Mesendoderm (in vitro differentiated cells): ENCODE results near the gene NAP1L4.

Experiments
- DNase-seq: peaks from one replicate; pipeline ENCODE4 v3.0.0; 2013
- H2AK5ac ChIP-seq: 2 replicates; pipeline ENCODE4 v1.6.1; 2013; ENCODE audit warnings: low read length, inconsistent platforms
- H2BK120ac ChIP-seq: 2 replicates; pipeline ENCODE4 v1.6.1; 2013; ENCODE audit warnings: low read depth, mild to moderate bottlenecking, low read length, moderate library complexity, mixed read lengths
- H2BK15ac ChIP-seq: replicated peaks from 2 replicates; pipeline ENCODE4 v1.6.1; 2013; ENCODE audit warnings: low read depth, mild to moderate bottlenecking, moderate library complexity
- H2BK5ac ChIP-seq: 2 replicates; pipeline ENCODE4 v1.6.1; 2013; ENCODE audit warnings: low read length, inconsistent platforms
- H3K18ac ChIP-seq: 2 replicates; pipeline ENCODE4 v1.6.1; 2013; ENCODE audit warnings: mild to moderate bottlenecking, low read length, mixed read lengths
- H3K23ac ChIP-seq: one replicate; pipeline ENCODE4 v1.6.1; 2013; ENCODE audit warnings: low read length
- H3K27ac ChIP-seq: 2 replicates; pipeline ENCODE4 v1.5.1; 2013; ENCODE audit warnings: low read depth, mild to moderate bottlenecking, inconsistent platforms, low read length, moderate library complexity
- H3K27me3 ChIP-seq: 2 replicates; pipeline ENCODE4 v1.6.1; 2013; ENCODE audit warnings: low read length, control low read depth, mild to moderate bottlenecking, inconsistent platforms; ENCODE audit not compliant: insufficient read depth, poor library complexity
- H3K36me3 ChIP-seq: 2 replicates; pipeline ENCODE4 v1.6.1; 2013; ENCODE audit warnings: low read length, inconsistent platforms; ENCODE audit not compliant: control insufficient read depth, insufficient read depth
- H3K4ac ChIP-seq: one replicate; pipeline ENCODE4 v1.6.1; 2013; ENCODE audit warnings: low read depth, mild to moderate bottlenecking, low read length, moderate library complexity
- H3K4me1 ChIP-seq: 2 replicates; pipeline ENCODE4 v1.6.1; 2013; ENCODE audit warnings: low read depth, low read length, inconsistent platforms; ENCODE audit not compliant: control insufficient read depth
- H3K4me2 ChIP-seq: 2 replicates; pipeline ENCODE4 v1.6.1; 2013; ENCODE audit warnings: low read length
- H3K4me3 ChIP-seq: 2 replicates; pipeline ENCODE4 v1.5.1; 2013; ENCODE audit warnings: mild to moderate bottlenecking, low read length
- H3K56ac ChIP-seq: one replicate; pipeline ENCODE4 v1.6.1; 2013; ENCODE audit warnings: low read length
- H3K79me1 ChIP-seq: 2 replicates; pipeline ENCODE4 v1.6.1; 2013; ENCODE audit warnings: low read length, inconsistent platforms
- H3K79me2 ChIP-seq: 2 replicates; pipeline ENCODE4 v1.6.1; 2013; ENCODE audit warnings: mild to moderate bottlenecking, low read length; ENCODE audit not compliant: control insufficient read depth, insufficient read depth
- H3K9ac ChIP-seq: 2 replicates; pipeline ENCODE4 v1.6.1; 2013; ENCODE audit warnings: low read length, inconsistent platforms
- H4K5ac ChIP-seq: one replicate; pipeline ENCODE4 v1.6.1; 2013; ENCODE audit warnings: low read length
- H4K8ac ChIP-seq: one replicate; pipeline ENCODE4 v1.6.1; 2013; ENCODE audit warnings: low read depth, mild to moderate bottlenecking, control low read depth, low read length, moderate library complexity
- WGBS: extraction: QIAGEN DNeasy Blood & Tissue Kit; methylation state at CpG from one replicate; pipeline ENCODE4 v1.1.7; 2013; ENCODE audit warnings: low lambda C conversion rate, missing lambda C conversion rate; ENCODE audit not compliant: insufficient coverage; ENCODE audit errors: extremely low coverage; 5-methylcytosine and 5-hydroxymethylcytosine counted together

NAP1L4 gene

DNA sequence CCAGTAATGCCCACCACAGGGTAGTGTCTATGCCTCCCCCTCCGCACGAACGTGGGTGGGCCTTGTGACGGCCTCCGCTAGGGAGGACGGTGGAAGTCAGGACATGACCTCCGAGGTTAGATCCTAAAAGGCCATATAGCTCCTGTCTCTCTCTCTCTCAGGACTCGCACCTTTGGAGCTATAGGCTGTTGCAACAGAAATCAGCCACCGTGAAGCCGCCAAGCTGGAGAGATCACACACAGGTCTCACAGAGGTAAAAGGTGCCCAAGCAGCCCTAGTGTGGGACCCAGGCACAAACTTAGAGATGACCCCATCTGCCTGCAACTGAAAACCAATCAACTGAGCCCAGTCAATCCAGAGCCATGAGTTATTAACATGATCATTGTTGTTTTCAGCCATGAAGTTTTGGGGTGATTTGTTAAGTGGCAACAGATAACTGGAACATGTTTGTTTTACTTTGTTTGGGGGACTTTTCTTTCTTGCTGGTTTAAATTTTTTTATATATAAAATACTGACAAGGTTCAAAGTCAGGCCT, 7.4 kb upstream of the NAP1L4 start:
- no peak overlapping the region for H4K8ac ChIP-seq
- DNase-seq = no peak
- no peak overlapping the region for H3K27ac ChIP-seq
- no peak overlapping the region for H3K4ac ChIP-seq
- no peaks in the 10 kb centered on the region for H3K79me2 ChIP-seq
- no peak overlapping the region for H3K4me2 ChIP-seq
- no peak overlapping the region for H4K5ac ChIP-seq
- no peak overlapping the region for H3K9ac ChIP-seq
- H2BK15ac ChIP-seq = no peak overlapping the region
- no peak overlapping the region for H3K18ac ChIP-seq
- no peak overlapping the region for H3K23ac ChIP-seq
- H3K79me1 ChIP-seq = no peaks in the 10 kb centered on the region
- H3K27me3 ChIP-seq = no peaks in the 10 kb centered on the region
- H3K4me1 ChIP-seq = no peaks in the 10 kb centered on the region
- no peak overlapping the region for H3K4me3 ChIP-seq
- no peak overlapping the region for H2BK120ac ChIP-seq
- H3K36me3 ChIP-seq = peaks cover 20% of the 10 kb centered on the region
- H3K56ac ChIP-seq = no peak overlapping the region
- no peak overlapping the region for H2BK5ac ChIP-seq
- no peak overlapping the region for H2AK5ac ChIP-seq
- WGBS = no CpG with 5 or more reads among the region's 10 CpGs

DNA sequence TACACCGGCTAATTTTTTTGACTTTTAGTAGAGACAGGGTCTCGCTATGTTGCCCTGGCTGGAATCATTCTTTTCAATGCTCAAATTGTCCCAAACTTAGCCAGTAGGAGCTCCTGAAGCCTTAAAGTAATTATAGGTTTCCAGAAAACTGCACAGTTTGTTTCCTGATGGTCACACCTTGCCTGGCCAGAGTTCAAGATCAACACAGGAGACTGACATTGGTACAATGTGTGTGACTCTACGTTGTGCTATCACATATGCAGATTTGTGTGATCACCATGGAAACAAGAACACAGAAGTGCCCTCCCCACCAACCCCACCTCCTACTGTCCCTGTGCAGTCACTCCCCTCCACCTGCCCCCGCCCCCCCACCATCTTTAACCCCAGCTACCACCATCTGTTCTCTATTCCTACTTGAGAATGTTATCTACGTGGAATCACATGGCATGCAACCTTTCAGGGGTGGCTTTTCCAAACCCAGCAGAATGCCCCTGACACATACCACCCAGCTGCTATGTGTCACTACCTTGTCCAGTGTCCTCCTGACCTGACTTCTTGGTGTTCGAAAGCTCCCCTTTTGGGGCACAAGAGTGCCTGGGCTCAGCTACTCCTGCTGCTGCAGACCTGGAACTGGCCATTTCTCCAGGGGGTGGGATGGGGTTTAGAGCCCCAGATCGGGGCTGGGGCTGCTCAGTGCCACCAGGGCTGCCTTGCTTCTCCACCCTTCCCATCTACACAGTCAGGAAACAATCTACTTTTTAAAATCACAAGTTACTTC, 6.1 kb upstream of the NAP1L4 start:
- no peak overlapping the region for H2BK120ac ChIP-seq
- H2BK15ac ChIP-seq = no peak overlapping the region
- no peak overlapping the region for H3K9ac ChIP-seq
- DNase-seq = peak; percentile 24
- H3K56ac ChIP-seq = no peak overlapping the region
- no peaks in the 10 kb centered on the region for H3K79me1 ChIP-seq
- no peak overlapping the region for H3K4me2 ChIP-seq
- H3K23ac ChIP-seq = no peak overlapping the region
- no peak overlapping the region for H4K5ac ChIP-seq
- no peaks in the 10 kb centered on the region for H3K27me3 ChIP-seq
- no peak overlapping the region for H3K27ac ChIP-seq
- H3K36me3 ChIP-seq = peaks cover 15% of the 10 kb centered on the region
- no peak overlapping the region for H2AK5ac ChIP-seq
- WGBS = no CpG with 5 or more reads among the region's 7 CpGs
- H3K79me2 ChIP-seq = no peaks in the 10 kb centered on the region
- H3K4me1 ChIP-seq = no peaks in the 10 kb centered on the region
- H3K4ac ChIP-seq = no peak overlapping the region
- no peak overlapping the region for H3K4me3 ChIP-seq
- H4K8ac ChIP-seq = no peak overlapping the region
- H3K18ac ChIP-seq = no peak overlapping the region
- no peak overlapping the region for H2BK5ac ChIP-seq

DNA sequence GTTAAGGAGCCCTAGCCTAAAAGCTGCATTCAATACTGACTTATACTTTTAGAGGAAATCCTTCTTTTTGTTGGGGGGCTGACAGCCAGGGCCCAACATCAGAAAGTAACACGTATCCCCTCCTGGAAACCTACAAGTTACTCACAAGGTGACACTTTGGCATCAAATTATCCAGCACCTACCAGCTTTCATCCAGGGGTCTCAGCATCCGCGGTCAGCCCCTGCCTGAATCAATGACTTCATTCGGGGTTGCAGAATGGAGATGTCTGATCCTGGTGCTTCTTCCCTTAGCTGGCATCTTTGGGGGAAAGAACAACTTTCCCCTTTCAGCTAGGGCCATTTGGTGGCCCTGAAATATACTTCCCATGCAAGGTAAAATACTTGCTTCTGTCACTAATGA, 5.3 kb upstream of the NAP1L4 start:
- Histone ChIP-seq H3K4me1 (no peaks in the 10 kb centered on the region), H3K27me3 (no peaks in the 10 kb centered on the region), H2BK5ac (no peak overlapping the region), H3K79me2 (no peaks in the 10 kb centered on the region), H3K4me3 (no peak overlapping the region), H3K23ac (no peak overlapping the region), H3K4me2 (no peak overlapping the region), H3K4ac (no peak overlapping the region), H3K56ac (no peak overlapping the region), H4K5ac (no peak overlapping the region), H3K9ac (no peak overlapping the region), H2BK120ac (no peak overlapping the region), H3K36me3 (peaks cover 15% of the 10 kb centered on the region), H2AK5ac (no peak overlapping the region), H3K27ac (no peak overlapping the region), H3K79me1 (no peaks in the 10 kb centered on the region), H2BK15ac (no peak overlapping the region), H4K8ac (no peak overlapping the region), H3K18ac (no peak overlapping the region)
- WGBS = no CpG with 5 or more reads among the region's 4 CpGs
- no peak for DNase-seq

DNA sequence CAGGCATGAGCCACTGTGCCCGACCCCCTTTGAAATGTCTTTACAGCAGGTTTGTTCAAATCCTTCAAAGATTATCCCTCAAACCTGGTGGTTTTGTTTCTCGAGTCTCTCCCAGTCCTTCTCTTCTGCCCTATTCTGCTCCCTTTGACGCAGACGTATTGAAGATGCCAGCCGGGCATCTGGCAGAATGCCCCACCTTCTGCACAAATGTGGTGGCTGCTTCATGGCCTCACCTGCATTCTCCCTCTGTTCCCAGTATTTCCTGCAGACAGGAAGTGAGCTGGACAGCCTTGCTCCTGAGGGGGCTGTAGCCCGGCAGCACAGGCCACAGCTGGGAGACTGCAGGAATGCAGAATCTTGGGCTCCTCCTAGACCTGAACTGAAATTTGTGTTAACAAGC, 4.8 kb upstream of the NAP1L4 start:
- Histone ChIP-seq H3K27ac (no peak overlapping the region), H3K9ac (no peak overlapping the region), H3K79me2 (no peaks in the 10 kb centered on the region), H2AK5ac (no peak overlapping the region), H3K56ac (no peak overlapping the region), H3K4ac (no peak overlapping the region), H3K4me3 (no peak overlapping the region), H3K18ac (no peak overlapping the region), H3K27me3 (no peaks in the 10 kb centered on the region), H4K5ac (no peak overlapping the region), H3K23ac (no peak overlapping the region), H2BK15ac (no peak overlapping the region), H2BK120ac (no peak overlapping the region), H2BK5ac (no peak overlapping the region), H3K79me1 (no peaks in the 10 kb centered on the region), H4K8ac (no peak overlapping the region), H3K4me2 (no peak overlapping the region), H3K4me1 (no peaks in the 10 kb centered on the region), H3K36me3 (peaks cover 15% of the 10 kb centered on the region)
- no CpG with 5 or more reads among the region's 6 CpGs for WGBS
- peak; percentile 18 for DNase-seq

DNA sequence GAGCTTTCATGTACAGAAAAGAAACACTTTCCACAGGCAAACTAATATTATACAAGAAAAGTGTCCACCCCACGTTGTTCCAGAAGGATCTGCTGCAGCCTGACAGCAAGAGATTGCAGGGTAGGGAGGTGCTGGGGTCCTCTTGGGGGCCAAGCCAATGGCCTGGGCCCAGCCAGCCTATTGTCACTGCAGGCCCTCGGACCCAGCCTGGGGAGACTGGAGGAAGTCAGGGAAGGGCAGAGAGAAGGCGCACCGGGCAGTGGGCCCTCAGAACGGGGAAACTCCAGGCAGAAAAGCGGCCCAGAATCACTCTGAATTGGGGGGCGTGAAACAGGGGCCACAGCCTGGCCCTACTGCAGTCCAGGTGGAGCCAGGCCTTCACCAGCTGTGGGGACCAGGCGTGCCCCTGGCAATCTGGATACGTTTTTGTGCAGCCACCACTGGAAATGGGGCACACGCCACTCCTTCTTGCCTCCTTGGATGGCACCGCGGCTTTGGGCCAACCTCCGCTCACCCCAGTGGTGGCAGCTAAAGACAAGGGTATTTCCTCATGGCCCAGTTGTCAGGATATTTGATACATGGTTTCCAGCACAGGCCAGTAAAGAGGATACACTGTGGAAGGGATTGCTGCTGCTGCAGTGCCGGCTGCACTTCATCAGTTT, 3.9 kb upstream of the NAP1L4 start:
- Histone ChIP-seq H4K5ac (no peak overlapping the region), H3K18ac (no peak overlapping the region), H3K27ac (no peak overlapping the region), H3K56ac (no peak overlapping the region), H3K23ac (no peak overlapping the region), H3K4ac (no peak overlapping the region), H2AK5ac (no peak overlapping the region), H4K8ac (no peak overlapping the region), H2BK5ac (no peak overlapping the region), H3K36me3 (peaks cover 9% of the 10 kb centered on the region), H2BK15ac (no peak overlapping the region), H3K9ac (no peak overlapping the region), H3K79me1 (peaks cover 2% of the 10 kb centered on the region), H2BK120ac (no peak overlapping the region), H3K79me2 (peaks cover 8% of the 10 kb centered on the region), H3K4me3 (no peak overlapping the region), H3K27me3 (no peaks in the 10 kb centered on the region), H3K4me1 (no peaks in the 10 kb centered on the region), H3K4me2 (no peak overlapping the region)
- DNase-seq = no peak
- WGBS = no CpG with 5 or more reads among the region's 14 CpGs
